Measurements from ENCODE around the gene SNRPA. TPM values are rescaled to one million over a fixed set of nuclear protein-coding genes. Genes with fewer than 3 reads are reported as not detected.

The SNRPA gene
- polyA plus RNA-seq, 1 donor (not counting 4 experiments of a cell fraction or from before 2014, with no cell fraction given) = 93.4 TPM

- Histone ChIP-seq H3K4me3 (ENCODE audit: control insufficient read depth in 2 of 3, extremely low read depth in 1 of 3, insufficient read depth in 2 of 3, low read depth in 1 of 3, low read length in 3 of 3) (peak overlapping the region; percentile 62 to 90 (median 86)), H3K9me3 (ENCODE audit: control insufficient read depth, low read depth, low read length) (no peaks in the 10 kb centered on the region), H3K9ac (ENCODE audit: control insufficient read depth, extremely low read depth, insufficient read depth, low read length) (peak overlapping the region; percentile 100), H3K79me2 (ENCODE audit: control insufficient read depth, insufficient read depth, low read length) (peaks cover 51% of the 10 kb centered on the region), H3K27ac (ENCODE audit: control insufficient read depth, insufficient read depth, low read length) (peak overlapping the region; percentile 100), H3K4me1 (ENCODE audit: control insufficient read depth, extremely low read depth, insufficient read depth, low read length) (peaks cover 41% of the 10 kb centered on the region), H3K36me3 (ENCODE audit: control insufficient read depth in 2 of 2, extremely low read depth in 1 of 2, insufficient read depth in 2 of 2, low read length in 2 of 2) (peaks cover 5 to 7% of the 10 kb centered on the region in 2 experiments), H4K20me1 (ENCODE audit: control insufficient read depth, extremely low read depth, insufficient read depth, low read length) (no peaks in the 10 kb centered on the region), H3K4me2 (ENCODE audit: control insufficient read depth, extremely low read depth, insufficient read depth, low read depth, low read length) (peak overlapping the region; percentile 88), H3K9me1 (ENCODE audit: control insufficient read depth, extremely low read depth, insufficient read depth, low read length) (no peaks in the 10 kb centered on the region), H2AFZ (ENCODE audit: control insufficient read depth, low read length) (no peak overlapping the region), H3K27me3 (ENCODE audit: control insufficient read depth, extremely low read depth, insufficient read depth, low read length) (no peaks in the 10 kb centered on the region)
- no peak for FAIRE-seq
- no peak for DNase-seq (ENCODE audit: low read depth, low spot score)
- dilution Hi-C loops (cut with MboI; ENCODE audit: extremely low pct_ligation_motif_present, low sequenced_read_pairs) = no loop called here
- TF ChIP-seq EZH2 (IDR thresholded peaks at IDR 0.05; ENCODE audit: low read length) (no peak), CTCF (optimal IDR thresholded peaks at IDR 0.05 in 1 of 3, IDR thresholded peaks at IDR 0.05 in 1 of 3, conservative IDR thresholded peaks at IDR 0.05 in 1 of 3; ENCODE audit: extremely low read depth in 1 of 3, insufficient read depth in 2 of 3, low read length in 3 of 3) (no peak)
Measured at GRCh38 chr19:40717880-40718773, 32.9 kb upstream of the SNRPA start.

GRCh38 chr19:40718774-40719391 lies 32.1 kb upstream of the SNRPA start:
- DNase-seq (ENCODE audit: low read depth, low spot score) (peak; percentile 82), FAIRE-seq (no peak)
- dilution Hi-C loops (cut with MboI; ENCODE audit: extremely low pct_ligation_motif_present, low sequenced_read_pairs) = no loop called here
- H3K4me1 ChIP-seq (ENCODE audit: control insufficient read depth, extremely low read depth, insufficient read depth, low read length) = peaks cover 41% of the 10 kb centered on the region
- H3K27ac ChIP-seq (ENCODE audit: control insufficient read depth, insufficient read depth, low read length) = peak overlapping the region; percentile 100
- H3K9ac ChIP-seq (ENCODE audit: control insufficient read depth, extremely low read depth, insufficient read depth, low read length) = peak overlapping the region; percentile 100
- peaks cover 3% of the 10 kb centered on the region for H4K20me1 ChIP-seq (ENCODE audit: control insufficient read depth, extremely low read depth, insufficient read depth, low read length)
- H2AFZ ChIP-seq (ENCODE audit: control insufficient read depth, low read length) = no peak overlapping the region
- peak overlapping the region; percentile 62 to 90 (median 86) for H3K4me3 ChIP-seq (ENCODE audit: control insufficient read depth in 2 of 3, extremely low read depth in 1 of 3, insufficient read depth in 2 of 3, low read depth in 1 of 3, low read length in 3 of 3)
- no peaks in the 10 kb centered on the region for H3K9me1 ChIP-seq (ENCODE audit: control insufficient read depth, extremely low read depth, insufficient read depth, low read length)
- peak overlapping the region; percentile 88 for H3K4me2 ChIP-seq (ENCODE audit: control insufficient read depth, extremely low read depth, insufficient read depth, low read depth, low read length)
- no peaks in the 10 kb centered on the region for H3K27me3 ChIP-seq (ENCODE audit: control insufficient read depth, extremely low read depth, insufficient read depth, low read length)
- peaks cover 59% of the 10 kb centered on the region for H3K79me2 ChIP-seq (ENCODE audit: control insufficient read depth, insufficient read depth, low read length)
- H3K9me3 ChIP-seq (ENCODE audit: control insufficient read depth, low read depth, low read length) = no peaks in the 10 kb centered on the region
- TF ChIP-seq CTCF (optimal IDR thresholded peaks at IDR 0.05 in 1 of 3, IDR thresholded peaks at IDR 0.05 in 1 of 3, conservative IDR thresholded peaks at IDR 0.05 in 1 of 3; ENCODE audit: extremely low read depth in 1 of 3, insufficient read depth in 2 of 3, low read length in 3 of 3) (no peak), EZH2 (IDR thresholded peaks at IDR 0.05; ENCODE audit: low read length) (no peak)
- H3K36me3 ChIP-seq (ENCODE audit: control insufficient read depth in 2 of 2, extremely low read depth in 1 of 2, insufficient read depth in 2 of 2, low read length in 2 of 2) = peaks cover 8 to 13% of the 10 kb centered on the region in 2 experiments

Data from keratinocyte (primary cell).